Lower leg skin (tissue), 4 donors: ENCODE data around the gene KLC4. TPM values are rescaled to one million over a fixed set of nuclear protein-coding genes. Genes with fewer than 3 reads are reported as not detected.

Source experiments
- DNase-seq, 2 donors: peaks; one replicate each; pipeline ENCODE4 v3.0.0-alpha.2; 2019; ENCODE audit warnings: low spot score in 2 of 2
- H3K4me3 ChIP-seq: fragments of 200-600 bp; sonication (generic); 2 replicates; pipeline ENCODE4 v1.5.1; 2017; ENCODE audit warnings: mild to moderate bottlenecking, low read depth; ENCODE audit not compliant: poor library complexity, severe bottlenecking
- POLR2A ChIP-seq, 2 donors: fragments of 450-650 bp; IDR thresholded peaks; one replicate each; pipeline ENCODE4 v1.6.1; 2016 to 2017; ENCODE audit warnings: antibody characterized with exemption in 2 of 2, mild to moderate bottlenecking in 1 of 2, moderate library complexity in 1 of 2
- WGBS, 2 donors: methylation state at CpG; one replicate each; pipeline ENCODE4 v1.1.5; 2018; 5-methylcytosine and 5-hydroxymethylcytosine counted together
- intact Hi-C: fragments of 100-400 bp; cut with DNase I; formaldehyde crosslinking; loops from one replicate; pipeline ENCODE4 v1.15.0; 2023; ENCODE audit warnings: low total_unique reads
- total RNA-seq, 4 donors: library from RNA; depleted of rRNA; stranded (reverse); fragments of >200 nt; gene quantifications; one replicate each; pipeline ENCODE4 v1.1.0, GENCODE V29; 2016
- TF ChIP-seq, protein P1 (sequence below), 3 donors: fragments of 450-650 bp; IDR thresholded peaks; one replicate each; pipeline ENCODE4 v1.5.1; 2016; ENCODE audit warnings: antibody characterized with exemption in 3 of 3, mild to moderate bottlenecking in 3 of 3, moderate library complexity in 2 of 3

Gene KLC4
- 10 to 100 TPM; 18.0 to 25.7 (median 21.3) TPM for total RNA-seq

GRCh38 chr6:43059168-43060033 is at the start of gene KLC4, which contains the start of gene MRPL2:
Gene KLC4 (plus strand): TSS chr6:43059631. CDS start chr6:43061336, 1,705 bp downstream.
Gene MRPL2 (minus strand): TSS chr6:43059434. CDS start chr6:43059381, 53 bp downstream.
- 1% methylated on average over 44 to 62 of the region's 64 CpGs for WGBS, 2 donors
- intact Hi-C loops: no loop called here
- H3K4me3 ChIP-seq: peak within 1 kb of the TSS; percentile 94
- peak; percentile 99 to 100 for DNase-seq
- peak in 1 of 2 donors; percentile 49 for TF ChIP-seq POLR2A (IDR thresholded peaks at IDR 0.05)
- TF ChIP-seq, protein P1, sequence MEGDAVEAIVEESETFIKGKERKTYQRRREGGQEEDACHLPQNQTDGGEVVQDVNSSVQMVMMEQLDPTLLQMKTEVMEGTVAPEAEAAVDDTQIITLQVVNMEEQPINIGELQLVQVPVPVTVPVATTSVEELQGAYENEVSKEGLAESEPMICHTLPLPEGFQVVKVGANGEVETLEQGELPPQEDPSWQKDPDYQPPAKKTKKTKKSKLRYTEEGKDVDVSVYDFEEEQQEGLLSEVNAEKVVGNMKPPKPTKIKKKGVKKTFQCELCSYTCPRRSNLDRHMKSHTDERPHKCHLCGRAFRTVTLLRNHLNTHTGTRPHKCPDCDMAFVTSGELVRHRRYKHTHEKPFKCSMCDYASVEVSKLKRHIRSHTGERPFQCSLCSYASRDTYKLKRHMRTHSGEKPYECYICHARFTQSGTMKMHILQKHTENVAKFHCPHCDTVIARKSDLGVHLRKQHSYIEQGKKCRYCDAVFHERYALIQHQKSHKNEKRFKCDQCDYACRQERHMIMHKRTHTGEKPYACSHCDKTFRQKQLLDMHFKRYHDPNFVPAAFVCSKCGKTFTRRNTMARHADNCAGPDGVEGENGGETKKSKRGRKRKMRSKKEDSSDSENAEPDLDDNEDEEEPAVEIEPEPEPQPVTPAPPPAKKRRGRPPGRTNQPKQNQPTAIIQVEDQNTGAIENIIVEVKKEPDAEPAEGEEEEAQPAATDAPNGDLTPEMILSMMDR (IDR thresholded peaks at IDR 0.05): no peak

DNA sequence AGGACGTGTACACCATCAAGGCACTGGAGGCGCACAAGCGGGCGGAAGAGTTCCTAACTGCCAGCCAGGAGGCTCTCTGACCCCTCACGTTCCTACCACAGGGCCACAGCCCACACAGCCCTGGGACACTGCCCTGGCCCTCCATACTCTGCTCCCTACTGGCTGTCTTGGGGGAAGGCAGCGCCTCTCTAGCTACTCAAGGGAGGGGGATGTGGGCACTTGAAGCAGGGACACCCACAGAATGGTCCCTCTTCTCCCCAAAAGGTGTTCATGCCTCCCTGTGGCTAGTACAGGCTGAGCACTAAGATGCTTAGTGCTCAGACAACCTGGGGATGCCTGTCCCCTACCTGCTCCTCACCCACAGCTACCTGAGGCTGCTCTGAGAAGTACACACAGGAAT is 48.2 kb upstream of the KLC4 start:
- intact Hi-C loops: no loop called here
- no peak for DNase-seq
- H3K4me3 ChIP-seq: no peak overlapping the region
- TF ChIP-seq, protein P1 (IDR thresholded peaks at IDR 0.05): no peak
- no peak for TF ChIP-seq POLR2A (IDR thresholded peaks at IDR 0.05)
- WGBS, 2 donors: 76 to 83% methylated on average over 5 to 6 of the region's 6 CpGs

DNA sequence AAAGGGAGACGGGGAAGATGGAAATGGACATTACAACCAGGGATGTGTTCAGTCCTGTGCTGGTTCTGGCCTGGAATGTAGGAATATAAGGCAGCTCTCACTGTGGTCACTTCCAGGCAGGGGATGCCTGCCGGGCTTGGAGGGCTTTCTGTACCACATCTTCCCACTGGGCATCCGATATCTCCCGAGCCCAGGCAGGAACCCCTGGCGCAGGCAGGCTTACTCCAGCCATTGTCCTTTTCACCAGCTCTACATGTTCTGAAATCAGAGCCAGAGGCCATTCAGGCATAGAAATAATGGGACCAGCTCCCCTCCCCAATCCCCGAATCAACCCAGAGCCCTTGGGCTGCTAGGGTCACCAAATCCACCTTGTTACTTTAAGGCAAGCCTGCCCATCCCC is 47.1 kb upstream of the KLC4 start:
- H3K4me3 ChIP-seq: no peak overlapping the region
- WGBS, 2 donors: 73 to 81% methylated on average over 6 of the region's 6 CpGs
- intact Hi-C loops: no loop called here
- no peak for TF ChIP-seq POLR2A (IDR thresholded peaks at IDR 0.05)
- TF ChIP-seq, protein P1 (IDR thresholded peaks at IDR 0.05): no peak
- no peak for DNase-seq

GRCh38 chr6:43013097-43013842 is 46.2 kb upstream of the KLC4 start:
- peak overlapping the region; percentile 54 for H3K4me3 ChIP-seq
- intact Hi-C loops: no loop called here
- 1 to 2% methylated on average over 25 of the region's 25 CpGs for WGBS, 2 donors
- TF ChIP-seq, protein P1 (IDR thresholded peaks at IDR 0.05): no peak
- TF ChIP-seq POLR2A (IDR thresholded peaks at IDR 0.05): no peak
- no peak for DNase-seq

GRCh38 chr6:43013843-43014433 is 45.5 kb upstream of the KLC4 start, which contains the start of the genes KLHDC3 and MEA1:
Gene KLHDC3 (plus strand): TSS chr6:43014249. CDS start chr6:43017193, 2,944 bp downstream.
Gene MEA1 (minus strand): TSS chr6:43013946. CDS start chr6:43013813, 133 bp downstream.
- TF ChIP-seq POLR2A (IDR thresholded peaks at IDR 0.05): no peak
- TF ChIP-seq, protein P1 (IDR thresholded peaks at IDR 0.05): no peak
- DNase-seq: peak; percentile 99 to 100
- intact Hi-C loops: no loop called here
- 1 to 2% methylated on average over 33 to 50 of the region's 51 CpGs for WGBS, 2 donors
- peak within 1 kb of the TSS; percentile 54 for H3K4me3 ChIP-seq
